HTR-8/SVneo (cell line): ENCODE measurements around the gene TWIST2.
A peak's percentile ranks its signal among the peaks of the same experiment; 100 is the strongest.

Experiments
- DNase-seq: peaks from one replicate; pipeline ENCODE4 v3.0.0; 2011; ENCODE audit warnings: low spot score, mixed read lengths; ENCODE audit not compliant: insufficient read length
- FAIRE-seq: peaks from 2 replicates; lab custom pipeline; 2011; peaks lifted over from hg19 to GRCh38; lab: Jason Lieb, UNC

Gene TWIST2

DNA sequence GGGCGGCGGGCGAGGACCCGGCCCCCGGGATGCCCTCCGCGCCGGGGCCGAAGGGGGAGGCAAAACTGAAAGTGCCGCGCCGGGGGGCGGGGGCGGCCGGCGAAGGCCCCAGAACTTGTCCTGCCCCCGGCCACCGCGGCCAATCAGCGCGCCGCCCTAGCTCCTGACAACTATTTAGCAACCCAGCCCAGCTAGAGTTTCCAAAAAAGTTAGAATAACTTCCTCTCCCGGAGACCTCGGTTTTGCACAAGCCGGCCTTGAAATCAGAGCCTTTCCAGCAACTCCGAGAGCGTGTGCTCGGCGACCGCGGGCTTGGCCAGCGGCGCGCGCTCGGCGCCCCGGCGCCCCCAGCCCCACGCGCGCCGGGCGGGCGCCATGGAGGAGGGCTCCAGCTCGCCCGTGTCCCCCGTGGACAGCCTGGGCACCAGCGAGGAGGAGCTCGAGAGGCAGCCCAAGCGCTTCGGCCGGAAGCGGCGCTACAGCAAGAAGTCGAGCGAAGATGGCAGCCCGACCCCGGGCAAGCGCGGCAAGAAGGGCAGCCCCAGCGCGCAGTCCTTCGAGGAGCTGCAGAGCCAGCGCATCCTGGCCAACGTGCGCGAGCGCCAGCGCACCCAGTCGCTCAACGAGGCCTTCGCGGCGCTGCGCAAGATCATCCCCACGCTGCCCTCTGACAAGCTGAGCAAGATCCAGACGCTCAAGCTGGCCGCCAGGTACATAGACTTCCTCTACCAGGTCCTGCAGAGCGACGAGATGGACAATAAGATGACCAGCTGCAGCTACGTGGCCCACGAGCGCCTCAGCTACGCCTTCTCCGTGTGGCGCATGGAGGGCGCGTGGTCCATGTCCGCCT lies at the start of gene TWIST2:
Gene TWIST2 (plus strand): TSS at position 245 of the 850 bp plus-strand sequence. CDS start 131 bp downstream, at position 376.
- DNase-seq (peak; percentile 89), FAIRE-seq (no peak)

DNA sequence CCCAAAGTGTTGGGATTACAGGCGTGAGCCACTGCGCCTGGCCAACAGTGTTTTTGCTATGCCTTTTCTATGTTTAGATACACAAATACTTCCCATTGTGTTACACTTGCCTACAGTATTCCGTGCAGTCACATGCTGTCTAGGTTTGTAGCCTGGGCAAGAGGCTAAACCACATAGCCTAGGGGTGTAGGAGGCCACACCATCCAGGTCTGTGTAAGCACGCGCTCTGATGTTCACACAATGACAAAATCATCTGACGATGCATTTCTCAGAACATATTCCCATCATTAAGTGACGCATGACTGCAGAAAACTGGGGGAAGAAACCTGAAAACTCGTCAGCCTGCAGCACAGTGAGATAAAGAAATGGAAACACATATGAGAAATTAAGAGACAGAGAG lies 46.1 kb upstream of the TWIST2 start:
- DNase-seq, result no peak

DNA sequence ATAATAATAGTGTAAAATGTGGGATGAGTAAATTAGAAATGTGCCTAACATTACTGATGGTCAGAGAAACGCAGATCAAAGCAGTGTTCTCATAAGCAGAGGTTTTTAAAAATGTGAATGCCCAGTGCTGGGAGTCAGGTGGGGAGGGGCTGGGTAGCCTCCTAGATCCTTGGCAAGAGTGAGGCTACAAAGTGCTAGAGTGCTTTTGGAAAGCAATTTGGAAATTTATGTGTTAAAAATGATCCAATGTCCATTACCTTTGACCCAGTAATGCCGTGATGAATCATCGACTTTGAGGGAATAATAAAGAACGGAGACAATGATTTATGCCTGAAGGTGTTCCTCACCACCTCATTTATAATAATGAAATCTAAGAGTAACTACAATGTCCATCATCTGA lies 44.9 kb upstream of the TWIST2 start:
- DNase-seq, result no peak

More for the DNA sequence above, 46.1 kb upstream of the TWIST2 start:
- FAIRE-seq, result no peak

DNA sequence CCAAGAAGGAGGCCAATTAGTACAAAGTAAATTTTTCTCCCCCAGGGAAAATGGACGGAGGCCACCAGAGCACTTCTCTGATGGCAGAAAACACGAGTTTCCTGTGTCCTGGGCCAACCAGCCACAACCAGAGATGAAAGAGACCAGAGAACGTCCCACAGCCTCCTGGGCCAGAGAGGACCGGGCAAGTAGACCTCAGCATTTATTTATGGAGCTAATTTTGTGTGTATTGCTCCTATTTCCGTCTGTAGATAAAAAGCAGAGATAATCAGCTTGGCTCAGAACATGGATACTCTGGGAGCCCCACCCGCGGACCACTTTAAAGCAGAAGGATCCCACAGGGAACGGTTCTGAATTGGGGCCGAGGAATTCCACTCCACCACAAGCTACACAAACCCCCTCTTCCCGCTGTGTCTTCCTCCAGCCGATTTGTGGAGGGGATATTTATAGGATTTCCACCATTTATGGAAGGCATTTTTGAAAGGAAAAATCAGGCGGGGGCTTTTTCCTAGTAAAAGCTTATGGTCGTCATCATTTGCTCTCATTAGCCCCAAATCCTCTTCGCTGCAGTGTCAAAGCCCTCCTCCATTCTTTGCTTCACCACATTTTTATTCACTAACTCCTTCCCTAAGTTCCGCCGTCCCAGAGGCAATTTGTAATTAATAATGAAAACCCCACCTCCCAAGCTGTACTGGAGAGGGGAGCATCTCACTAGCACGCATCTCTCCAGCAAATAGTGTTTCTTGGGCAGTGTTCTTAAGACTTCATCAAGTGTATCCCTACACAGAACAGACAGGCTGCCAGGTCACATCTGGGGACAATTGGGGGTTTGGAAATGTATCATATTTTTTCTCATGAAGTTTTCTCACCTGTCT lies 43.7 kb upstream of the TWIST2 start:
- FAIRE-seq, result no peak
- DNase-seq, result no peak

More for the DNA sequence above, 44.9 kb upstream of the TWIST2 start:
- FAIRE-seq, result no peak

DNA sequence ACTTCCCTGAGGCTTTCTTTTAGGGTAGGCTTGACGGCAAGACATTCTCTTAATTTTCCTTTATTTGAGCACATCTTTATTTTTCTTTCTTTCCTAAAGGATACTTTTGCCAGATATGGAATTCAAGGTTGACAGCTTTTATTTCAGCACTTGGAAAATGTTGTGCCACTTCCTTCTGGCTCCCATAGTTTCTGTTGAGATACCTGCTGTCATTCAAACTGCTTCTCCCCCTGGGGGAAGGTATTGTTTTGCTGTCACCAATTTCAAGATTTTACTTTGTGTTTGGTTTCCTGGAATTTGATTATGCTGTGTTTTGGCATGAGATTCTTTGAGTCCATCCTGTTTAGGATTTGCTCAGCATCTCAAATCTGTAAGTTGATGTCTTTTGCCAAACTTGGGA lies 39.1 kb upstream of the TWIST2 start:
- DNase-seq (no peak), FAIRE-seq (no peak)

DNA sequence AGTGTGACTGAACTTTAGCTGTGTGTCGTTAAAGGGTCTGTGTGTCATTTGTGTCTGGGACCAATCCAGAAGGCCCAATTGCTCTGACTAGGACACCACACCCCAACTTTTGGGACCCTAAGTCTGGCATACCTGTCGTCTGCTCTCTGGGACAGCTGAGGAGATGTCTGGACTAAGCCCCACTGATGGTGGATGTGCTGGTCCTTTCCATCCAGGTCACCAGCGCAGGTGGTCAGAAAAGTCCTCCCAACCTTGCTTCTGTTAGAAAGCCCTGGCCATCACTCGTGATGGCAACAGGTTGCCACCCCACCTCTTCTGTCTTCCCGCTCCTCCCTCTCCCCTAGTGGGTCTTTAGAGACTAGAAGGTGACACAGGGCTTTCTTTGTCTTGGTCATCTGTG lies 37.6 kb upstream of the TWIST2 start:
- DNase-seq (no peak), FAIRE-seq (no peak)

DNA sequence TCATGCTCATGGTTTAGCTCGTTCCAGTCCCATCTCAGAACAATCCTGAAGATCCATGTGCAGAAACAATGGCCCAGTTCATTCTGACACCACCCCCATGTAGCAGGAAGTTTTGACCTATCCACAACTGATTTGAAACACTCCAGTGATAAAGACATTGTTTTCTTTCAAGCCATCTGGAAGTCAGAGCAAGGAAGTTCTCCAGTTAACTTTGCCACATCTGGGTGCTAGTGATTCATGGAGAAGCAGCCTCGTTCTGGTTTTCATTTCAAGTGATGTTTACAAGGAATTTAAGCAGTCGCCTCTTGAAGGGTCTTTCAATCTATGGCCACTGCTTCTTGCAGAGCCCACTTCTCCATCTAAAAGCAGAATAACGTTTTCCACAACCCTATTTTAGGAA lies 36.6 kb upstream of the TWIST2 start:
- no peak for FAIRE-seq
- no peak for DNase-seq

DNA sequence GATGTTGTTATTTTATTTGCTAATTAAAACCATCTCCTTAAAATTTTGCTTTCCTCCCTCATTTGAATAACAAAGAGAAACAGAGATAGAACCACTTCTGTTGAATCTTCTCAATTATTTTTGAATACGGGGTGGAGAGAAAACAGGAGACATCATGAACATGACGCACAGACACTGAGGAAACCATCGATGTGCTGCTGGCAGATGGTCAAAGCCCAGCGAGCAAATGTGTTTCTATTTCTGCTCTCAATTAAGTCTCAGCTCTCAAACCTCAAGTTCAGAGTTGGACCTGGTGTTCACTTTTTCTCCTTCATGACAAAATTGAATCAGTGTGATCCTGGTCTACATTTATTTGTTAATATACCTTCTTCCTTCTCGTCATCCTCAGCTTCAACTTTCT lies 36.1 kb upstream of the TWIST2 start:
- DNase-seq (no peak), FAIRE-seq (no peak)

- DNase-seq (no peak), FAIRE-seq (peak; percentile 9)
Measured at GRCh38 chr2:238813109-238813508, 34.8 kb upstream of the TWIST2 start.

DNA sequence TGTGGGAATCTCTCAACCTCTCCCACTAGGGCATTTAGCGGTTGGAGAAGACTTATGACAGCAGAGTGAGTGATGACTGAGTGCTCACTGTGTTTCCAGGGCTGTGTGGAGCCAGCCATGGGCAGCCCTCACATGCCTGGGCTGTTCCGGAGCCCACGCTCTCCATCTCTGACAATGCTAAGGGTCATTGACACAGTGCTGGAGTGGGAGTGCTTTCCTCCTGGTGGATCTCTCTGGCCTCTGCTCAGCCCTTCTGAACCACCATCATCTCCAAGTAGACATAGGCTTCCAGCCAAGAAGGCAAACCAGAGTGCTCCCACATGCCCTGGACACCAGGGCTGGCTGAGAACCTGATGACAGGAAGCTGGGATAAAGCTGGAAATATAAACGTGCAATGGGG lies 33.1 kb upstream of the TWIST2 start:
- FAIRE-seq, result no peak
- no peak for DNase-seq

- FAIRE-seq (no peak), DNase-seq (no peak)
Measured at GRCh38 chr2:238816291-238816690, 31.6 kb upstream of the TWIST2 start.

GRCh38 chr2:238817382-238817781 lies 30.5 kb upstream of the TWIST2 start:
- FAIRE-seq, result no peak
- no peak for DNase-seq

DNA sequence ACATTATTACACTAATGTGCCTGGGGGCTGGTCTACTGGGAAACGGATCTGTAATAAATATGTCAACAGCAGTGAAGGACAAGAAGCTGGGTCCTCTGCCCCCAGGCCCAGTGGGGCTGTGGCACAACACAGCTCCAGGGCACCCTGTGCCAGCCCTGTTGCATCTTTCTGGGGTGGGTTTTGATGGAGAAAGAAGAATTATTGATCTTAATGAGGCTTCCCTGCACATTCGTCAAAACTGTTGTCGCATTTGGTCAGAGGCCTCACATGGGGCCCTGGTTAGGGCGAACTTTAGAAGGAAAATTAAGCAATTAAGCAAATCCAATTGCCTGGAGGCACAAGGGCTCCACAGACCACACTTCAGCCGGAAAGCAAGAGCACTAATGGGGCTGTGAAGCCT lies 30.0 kb upstream of the TWIST2 start:
- DNase-seq (no peak), FAIRE-seq (no peak)

- FAIRE-seq (no peak), DNase-seq (no peak)
Measured at GRCh38 chr2:238818561-238818960, 29.3 kb upstream of the TWIST2 start.

DNA sequence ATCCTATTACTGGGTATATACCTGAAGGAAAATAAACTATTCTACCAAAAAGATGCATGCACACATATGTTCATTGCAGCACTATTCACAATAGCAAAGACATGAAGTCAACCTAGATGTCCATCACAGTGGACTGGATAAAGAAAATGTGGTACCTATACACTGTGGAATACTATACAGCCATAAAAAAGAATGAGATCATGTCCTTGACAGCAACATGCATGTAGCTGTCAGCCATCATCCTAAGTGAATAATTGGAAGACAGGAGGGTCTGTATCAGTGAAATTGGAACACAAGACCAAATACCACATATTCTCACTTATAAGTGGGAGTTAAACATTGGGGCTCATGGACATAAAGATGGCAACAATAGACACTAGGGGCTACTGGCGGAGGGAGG lies 27.7 kb upstream of the TWIST2 start:
- no peak for FAIRE-seq
- no peak for DNase-seq

DNA sequence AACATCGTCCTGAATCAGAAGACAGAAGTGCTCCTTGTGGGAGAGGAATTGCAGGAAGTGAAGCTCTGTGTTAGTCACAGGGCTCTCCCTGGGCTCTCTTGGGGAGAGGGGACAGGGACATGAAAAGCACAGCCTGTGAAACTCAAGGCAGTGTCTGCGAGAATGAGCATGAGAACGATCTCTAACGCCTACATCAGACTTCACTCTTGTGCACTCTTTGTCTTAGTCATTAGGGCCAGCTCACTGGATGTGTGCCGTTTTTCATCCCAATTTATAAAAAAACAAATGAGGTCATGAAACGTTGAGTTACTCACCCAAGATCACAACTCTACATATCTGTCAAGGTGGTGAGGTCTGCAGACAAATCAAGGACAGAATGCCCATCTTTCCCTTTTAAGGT lies 27.0 kb upstream of the TWIST2 start:
- peak; percentile 20 for FAIRE-seq
- no peak for DNase-seq

DNA sequence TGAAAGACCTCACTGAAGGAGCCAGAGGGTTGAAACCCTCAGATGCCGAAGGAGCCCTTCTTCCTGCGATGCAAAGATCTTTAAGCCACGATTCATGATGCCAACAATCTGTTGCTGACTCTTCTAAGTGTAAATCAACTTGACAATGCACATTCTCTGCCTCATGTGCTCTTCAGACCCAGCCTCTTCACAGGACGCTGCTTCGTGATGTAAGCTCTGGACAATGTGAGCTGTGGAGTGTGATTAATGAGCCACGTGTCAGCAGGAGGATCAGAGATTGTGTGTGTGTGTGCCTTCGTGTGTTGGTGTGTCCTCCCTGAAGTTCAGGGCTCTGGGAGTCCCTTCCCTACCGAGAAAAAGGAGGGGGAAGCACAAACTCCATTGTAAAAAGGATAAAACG lies 26.5 kb upstream of the TWIST2 start:
- FAIRE-seq (peak; percentile 72), DNase-seq (peak; percentile 38)

GRCh38 chr2:238821944-238822670 lies 25.8 kb upstream of the TWIST2 start:
- no peak for DNase-seq
- no peak for FAIRE-seq

DNA sequence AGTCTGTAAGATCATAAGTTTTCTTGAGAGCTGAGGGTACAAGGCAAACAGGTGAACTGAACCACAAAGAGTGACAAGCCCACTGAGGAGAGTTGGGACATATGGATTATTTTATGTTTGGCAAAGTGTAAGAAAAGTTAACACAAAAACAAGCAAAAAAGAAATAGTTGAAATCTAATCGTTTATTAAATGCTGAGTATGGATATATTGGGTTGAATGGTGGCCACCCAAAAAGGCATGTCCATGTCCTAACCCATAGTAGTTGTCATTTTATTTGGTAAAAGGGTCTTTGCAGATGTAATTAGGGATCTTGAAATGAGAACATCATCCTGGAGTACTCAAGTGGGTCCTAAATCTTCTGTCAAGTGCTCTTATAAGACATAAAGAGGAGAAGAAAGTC lies 24.9 kb upstream of the TWIST2 start:
- no peak for FAIRE-seq
- no peak for DNase-seq

DNA sequence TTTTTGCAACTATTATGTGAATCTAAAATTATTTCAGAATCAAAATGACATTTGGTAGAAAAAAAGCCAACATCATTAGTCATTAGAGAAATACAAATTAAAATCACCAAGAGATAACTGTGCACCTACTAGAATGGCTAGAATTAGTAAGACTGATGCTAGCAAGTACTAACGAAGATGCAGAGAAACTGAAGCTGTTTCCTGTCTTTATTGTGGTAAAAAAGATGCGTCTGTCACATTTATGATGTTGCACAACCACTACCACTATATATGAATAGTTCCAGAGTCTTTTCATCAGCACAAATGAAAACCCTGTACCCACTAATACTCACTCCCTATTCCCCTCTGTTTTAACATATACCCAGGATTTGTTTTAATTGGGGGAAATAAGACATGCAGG lies 16.7 kb upstream of the TWIST2 start:
- no peak for DNase-seq
- FAIRE-seq, result no peak

- DNase-seq (no peak), FAIRE-seq (no peak)
Measured at GRCh38 chr2:238834982-238835381, 12.9 kb upstream of the TWIST2 start.
